ENCODE data around the gene BRAP.

- TF ChIP-seq EZH2 (IDR thresholded peaks at IDR 0.05; ENCODE audit: insufficient read depth, poor library complexity, severe bottlenecking) (no peak), EZH2phosphoT487 (IDR thresholded peaks at IDR 0.05; ENCODE audit: insufficient read depth, low read depth) (no peak)
These were observed 34.7 kb upstream of the BRAP start for GRCh38 chr12:111720457-111720856.

Data from GM23248 (cell line).